PC-9 (cell line): ENCODE measurements around the gene EEIG2. TPM values are rescaled to one million over a fixed set of nuclear protein-coding genes. Genes with fewer than 3 reads are reported as not detected.

Experiments
- BruUV-seq: library from RNA; stranded (reverse); fragments of 400-500 nt; replicated peaks from 2 replicates; lab custom pipeline; 2021; lab: Mats Ljungman, UMichigan
- CTCF ChIA-PET: fragments of 300-600 bp; sonication (Branson Sonifier 250); formaldehyde crosslinking; loops from one replicate; lab custom pipeline; 2022; ENCODE audit warnings: antibody characterized with exemption; lab: Charles Lee
- POLR2A ChIA-PET: fragments of 300-600 bp; sonication (Branson Sonifier 250); formaldehyde crosslinking; loops from one replicate; lab custom pipeline; 2022; ENCODE audit warnings: antibody characterized with exemption; ENCODE audit not compliant: unreplicated experiment; lab: Charles Lee
- DNase-seq, 2 experiments: peaks; one replicate each; pipeline versions ENCODE4 v3.0.0 to v3.0.0-alpha.2; 2015 to 2022; ENCODE audit warnings: mixed read lengths in 1 of 2
- H2AFZ ChIP-seq: fragments of 200-600 bp; sonication (generic); 2 replicates; pipeline ENCODE4 v1.8.1; 2017; ENCODE audit warnings: antibody characterized with exemption
- H3F3A ChIP-seq: fragments of 200-600 bp; sonication (generic); 2 replicates; pipeline ENCODE4 v1.8.1; 2017; ENCODE audit warnings: antibody characterized with exemption, mild to moderate bottlenecking, low read depth; ENCODE audit not compliant: insufficient read depth
- H3K27ac ChIP-seq: fragments of 200-600 bp; sonication (generic); 2 replicates; pipeline ENCODE4 v1.6.1; 2016; ENCODE audit warnings: mixed run types
- H3K27me3 ChIP-seq: fragments of 200-600 bp; sonication (generic); 2 replicates; pipeline ENCODE4 v1.6.1; 2016; ENCODE audit warnings: low read depth, mixed run types; ENCODE audit not compliant: insufficient read depth
- H3K36me3 ChIP-seq: fragments of 200-600 bp; sonication (generic); 2 replicates; pipeline ENCODE4 v1.6.1; 2016; ENCODE audit warnings: low read depth, mixed run types
- H3K4me1 ChIP-seq: fragments of 200-600 bp; sonication (generic); replicated peaks from 2 replicates; pipeline ENCODE4 v1.6.1; 2016; ENCODE audit warnings: mixed run types; ENCODE audit not compliant: insufficient read depth
- H3K4me2 ChIP-seq: fragments of 200-600 bp; sonication (generic); 2 replicates; pipeline ENCODE4 v1.6.1; 2017; ENCODE audit warnings: mixed run types
- H3K4me3 ChIP-seq: fragments of 200-600 bp; sonication (generic); 2 replicates; pipeline ENCODE4 v1.6.1; 2016; ENCODE audit warnings: mixed run types
- H3K79me2 ChIP-seq: fragments of 200-600 bp; sonication (generic); 2 replicates; pipeline ENCODE4 v1.6.1; 2017; ENCODE audit warnings: low read depth, mixed run types
- H3K9me2 ChIP-seq: fragments of 200-600 bp; sonication (generic); 2 replicates; pipeline ENCODE4 v1.8.1; 2017; ENCODE audit warnings: mild to moderate bottlenecking; ENCODE audit not compliant: insufficient read depth
- H3K9me3 ChIP-seq: fragments of 200-600 bp; sonication (generic); 2 replicates; pipeline ENCODE4 v1.8.1; 2016; ENCODE audit warnings: low read depth; ENCODE audit not compliant: insufficient read depth
- H4K20me1 ChIP-seq: fragments of 200-600 bp; sonication (generic); 2 replicates; pipeline ENCODE4 v1.8.1; 2017; ENCODE audit not compliant: insufficient read depth
- EZH2 ChIP-seq: fragments of 200-600 bp; sonication (generic); IDR thresholded peaks from 2 replicates; pipeline ENCODE4 v1.8.0; 2017; ENCODE audit warnings: antibody characterized with exemption, low read depth
- intact Hi-C: fragments of 100-400 bp; cut with micrococcal nuclease; formaldehyde crosslinking; loops from one replicate; pipeline ENCODE4 v1.10.0; 2022; ENCODE audit not compliant: unreplicated experiment
- total RNA-seq: library from RNA; stranded (reverse); gene quantifications from 2 replicates; pipeline ENCODE4 v1.2.3, GENCODE V29; 2021
- TF ChIP-seq, protein P1 (sequence below): fragments of 200-600 bp; sonication (generic); conservative IDR thresholded peaks from 2 replicates; pipeline ENCODE4 v1.6.1; 2017; ENCODE audit warnings: mixed run types, antibody characterized with exemption, mild to moderate bottlenecking, moderate library complexity

Gene EEIG2
- total RNA-seq, 1 experiment from 2014 or later, result 31.9 TPM

- Histone ChIP-seq H3K36me3 (no peaks in the 10 kb centered on the region), H3K9me3 (peaks cover 8% of the 10 kb centered on the region; the same call in 1 of the 2 replicates), H3K27me3 (no peaks in the 10 kb centered on the region), H2AFZ (no peak overlapping the region), H3K9me2 (no peaks in the 10 kb centered on the region), H3K27ac (no peak overlapping the region), H4K20me1 (no peaks in the 10 kb centered on the region), H3F3A (peaks cover 5% of the 10 kb centered on the region; the same call in 1 of the 2 replicates), H3K4me1 (no peaks in the 10 kb centered on the region), H3K4me2 (no peak overlapping the region), H3K4me3 (no peak overlapping the region), H3K79me2 (no peaks in the 10 kb centered on the region)
- TF ChIP-seq, protein P1, sequence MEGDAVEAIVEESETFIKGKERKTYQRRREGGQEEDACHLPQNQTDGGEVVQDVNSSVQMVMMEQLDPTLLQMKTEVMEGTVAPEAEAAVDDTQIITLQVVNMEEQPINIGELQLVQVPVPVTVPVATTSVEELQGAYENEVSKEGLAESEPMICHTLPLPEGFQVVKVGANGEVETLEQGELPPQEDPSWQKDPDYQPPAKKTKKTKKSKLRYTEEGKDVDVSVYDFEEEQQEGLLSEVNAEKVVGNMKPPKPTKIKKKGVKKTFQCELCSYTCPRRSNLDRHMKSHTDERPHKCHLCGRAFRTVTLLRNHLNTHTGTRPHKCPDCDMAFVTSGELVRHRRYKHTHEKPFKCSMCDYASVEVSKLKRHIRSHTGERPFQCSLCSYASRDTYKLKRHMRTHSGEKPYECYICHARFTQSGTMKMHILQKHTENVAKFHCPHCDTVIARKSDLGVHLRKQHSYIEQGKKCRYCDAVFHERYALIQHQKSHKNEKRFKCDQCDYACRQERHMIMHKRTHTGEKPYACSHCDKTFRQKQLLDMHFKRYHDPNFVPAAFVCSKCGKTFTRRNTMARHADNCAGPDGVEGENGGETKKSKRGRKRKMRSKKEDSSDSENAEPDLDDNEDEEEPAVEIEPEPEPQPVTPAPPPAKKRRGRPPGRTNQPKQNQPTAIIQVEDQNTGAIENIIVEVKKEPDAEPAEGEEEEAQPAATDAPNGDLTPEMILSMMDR, result no peak
- no peak for TF ChIP-seq EZH2
- intact Hi-C loops, result no loop called here
- BruUV-seq, result no TSS peak
- DNase-seq, result no peak
- ChIA-PET CTCF (interaction anchor here (0.9 kb wide), 1 partner anchor 39 kb away, joined by 3 read pairs; no protein-coding TSS in a partner anchor), POLR2A (no interaction called here)
Observed at GRCh38 chr1:108521990-108522393, 37.9 kb upstream of the EEIG2 start.

DNA sequence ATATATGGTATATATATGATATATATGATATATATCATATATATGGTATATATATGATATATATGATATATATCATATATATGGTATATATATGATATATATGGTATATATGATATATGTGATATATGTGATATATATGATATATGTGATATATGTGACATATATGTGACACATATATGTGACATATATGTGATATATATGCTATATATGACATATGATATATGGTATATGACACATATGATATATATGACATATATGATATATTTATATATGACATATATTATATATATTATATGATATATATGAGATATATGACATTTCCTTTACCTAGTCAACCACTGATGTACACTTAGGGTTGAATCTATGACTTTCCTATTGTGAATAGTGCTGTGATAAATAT, 36.1 kb upstream of the EEIG2 start:
- Histone ChIP-seq H3K9me3 (peaks cover 8% of the 10 kb centered on the region; the same call in 1 of the 2 replicates), H2AFZ (no peak overlapping the region), H3F3A (peaks cover 5% of the 10 kb centered on the region; the same call in 1 of the 2 replicates), H3K36me3 (no peaks in the 10 kb centered on the region), H3K79me2 (no peaks in the 10 kb centered on the region), H4K20me1 (no peaks in the 10 kb centered on the region), H3K4me1 (no peaks in the 10 kb centered on the region), H3K27ac (no peak overlapping the region), H3K27me3 (no peaks in the 10 kb centered on the region), H3K4me2 (no peak overlapping the region), H3K4me3 (no peak overlapping the region), H3K9me2 (no peaks in the 10 kb centered on the region)
- TF ChIP-seq EZH2, result no peak
- TF ChIP-seq, protein P1, result no peak
- no peak for DNase-seq
- CTCF ChIA-PET, result no interaction called here
- no TSS peak for BruUV-seq
- POLR2A ChIA-PET, result no interaction called here
- intact Hi-C loops, result no loop called here

GRCh38 chr1:108524676-108525075, 35.2 kb upstream of the EEIG2 start:
- Histone ChIP-seq H3K4me2 (no peak overlapping the region), H3K4me1 (no peaks in the 10 kb centered on the region), H2AFZ (no peak overlapping the region), H4K20me1 (no peaks in the 10 kb centered on the region), H3K4me3 (no peak overlapping the region), H3K9me2 (no peaks in the 10 kb centered on the region), H3K27ac (no peak overlapping the region), H3K79me2 (no peaks in the 10 kb centered on the region), H3K9me3 (peaks cover 8% of the 10 kb centered on the region; the same call in 1 of the 2 replicates), H3K27me3 (no peaks in the 10 kb centered on the region), H3F3A (peaks cover 5% of the 10 kb centered on the region; the same call in 1 of the 2 replicates), H3K36me3 (no peaks in the 10 kb centered on the region)
- CTCF ChIA-PET, result no interaction called here
- no peak for DNase-seq
- intact Hi-C loops, result no loop called here
- TF ChIP-seq, protein P1, result no peak
- TF ChIP-seq EZH2, result no peak
- BruUV-seq, result no TSS peak
- POLR2A ChIA-PET, result no interaction called here
